HFFc6 (cell line): ENCODE data around the gene HDAC10. TPM values are rescaled to one million over a fixed set of nuclear protein-coding genes. Genes with fewer than 3 reads are reported as not detected.

ENCODE experiments used
- DNase-seq: peaks from one replicate; pipeline ENCODE4 v3.0.0-alpha.2; 2018
- H3K27ac Mint-ChIP-seq: 2 replicates; pipeline ENCODE4 v1.8.0; 2020; ENCODE audit warnings: mild to moderate bottlenecking, mixed read lengths
- H3K27me3 Mint-ChIP-seq: 2 replicates; pipeline ENCODE4 v1.8.0; 2021; ENCODE audit warnings: mild to moderate bottlenecking, moderate library complexity, mixed read lengths; ENCODE audit not compliant: insufficient read depth
- H3K36me3 Mint-ChIP-seq: 2 replicates; pipeline ENCODE4 v1.8.0; 2021; ENCODE audit warnings: low read depth, mixed read lengths
- H3K4me1 Mint-ChIP-seq: 2 replicates; pipeline ENCODE4 v1.8.0; 2020; ENCODE audit warnings: low read depth, mixed read lengths
- H3K4me3 Mint-ChIP-seq: 2 replicates; pipeline ENCODE4 v1.8.0; 2020; ENCODE audit warnings: mild to moderate bottlenecking, moderate library complexity, mixed read lengths
- H3K9me3 Mint-ChIP-seq: 2 replicates; pipeline ENCODE4 v1.8.0; 2020; ENCODE audit warnings: mild to moderate bottlenecking, mixed read lengths
- CTCF ChIP-seq: fragments of 200-600 bp; sonication (generic); IDR thresholded peaks from 2 replicates; pipeline ENCODE4 v1.5.0; 2021; ENCODE audit warnings: antibody characterized with exemption, mild to moderate bottlenecking
- total RNA-seq, 6 experiments: library from RNA; stranded (reverse); fragmentation: NEBNext Ultra II Directional; extraction: Animal tissue kit (Norgen Biotek cat#: 25700); gene quantifications; 2 replicates in 1 of 6; 3 replicates in 5 of 6; pipeline ENCODE4 v1.2.3, GENCODE V29; 2021

HDAC10 gene
- total RNA-seq, 6 experiments from 2014 or later: 24.2 to 30.9 (median 28.9) TPM

- TF ChIP-seq CTCF: no peak
- no peak for DNase-seq
- peak overlapping the region; percentile 86 for H3K4me3 Mint-ChIP-seq
- no peak overlapping the region; the same call in 1 of the 2 replicates for H3K27ac Mint-ChIP-seq
- H3K36me3 Mint-ChIP-seq: peaks cover 5% of the 10 kb centered on the region; the same call in 1 of the 2 replicates
- H3K9me3 Mint-ChIP-seq: no peaks in the 10 kb centered on the region; the same call in 1 of the 2 replicates
- peaks cover 17% of the 10 kb centered on the region; the same call in 1 of the 2 replicates for H3K4me1 Mint-ChIP-seq
- H3K27me3 Mint-ChIP-seq: peaks cover 8% of the 10 kb centered on the region
Observed at GRCh38 chr22:50249341-50250248, 1.5 kb downstream of the HDAC10 start.

- H3K4me3 Mint-ChIP-seq: no peak overlapping the region
- H3K27me3 Mint-ChIP-seq: peaks cover 8% of the 10 kb centered on the region
- peaks cover 23% of the 10 kb centered on the region; the same call in 1 of the 2 replicates for H3K4me1 Mint-ChIP-seq
- TF ChIP-seq CTCF: no peak
- no peak for DNase-seq
- H3K9me3 Mint-ChIP-seq: no peaks in the 10 kb centered on the region; the same call in 1 of the 2 replicates
- H3K27ac Mint-ChIP-seq: peak overlapping the region; percentile 85
- H3K36me3 Mint-ChIP-seq: peaks cover 10% of the 10 kb centered on the region; the same call in 1 of the 2 replicates
Observed at GRCh38 chr22:50248196-50249081, 2.6 kb downstream of the HDAC10 start.

- no peak for TF ChIP-seq CTCF
- H3K36me3 Mint-ChIP-seq: peaks cover 13% of the 10 kb centered on the region
- peak overlapping the region; percentile 30; the same call in 1 of the 2 replicates for H3K4me3 Mint-ChIP-seq
- no peaks in the 10 kb centered on the region; the same call in 1 of the 2 replicates for H3K9me3 Mint-ChIP-seq
- peaks cover 28% of the 10 kb centered on the region for H3K4me1 Mint-ChIP-seq
- H3K27me3 Mint-ChIP-seq: peaks cover 11% of the 10 kb centered on the region
- DNase-seq: peak; percentile 60
- peak overlapping the region; percentile 85 for H3K27ac Mint-ChIP-seq
Observed at GRCh38 chr22:50247748-50248147, 3.3 kb downstream of the HDAC10 start.

GRCh38 chr22:50246242-50247175 lies 4.6 kb downstream of the HDAC10 start:
- peaks cover 18% of the 10 kb centered on the region for H3K36me3 Mint-ChIP-seq
- peaks cover 39% of the 10 kb centered on the region for H3K4me1 Mint-ChIP-seq
- no peaks in the 10 kb centered on the region; the same call in 1 of the 2 replicates for H3K9me3 Mint-ChIP-seq
- peak; percentile 50 for TF ChIP-seq CTCF
- no peak for DNase-seq
- peaks cover 11% of the 10 kb centered on the region for H3K27me3 Mint-ChIP-seq
- H3K4me3 Mint-ChIP-seq: peak overlapping the region; percentile 89; the same call in 1 of the 2 replicates
- H3K27ac Mint-ChIP-seq: peak overlapping the region; percentile 85
